Neural progenitor cell (in vitro differentiated cells): Measurements from ENCODE around the gene PARVG.

Experiments used
- EZH2 ChIP-seq: fragments of 200-600 bp; sonication (generic); IDR thresholded peaks from 2 replicates; pipeline ENCODE4 v1.6.1; 2017; ENCODE audit warnings: antibody characterized with exemption, mild to moderate bottlenecking, moderate library complexity
- EZH2phosphoT487 ChIP-seq: fragments of 200-600 bp; sonication (generic); IDR thresholded peaks from 2 replicates; pipeline ENCODE4 v1.6.1; 2017; ENCODE audit warnings: antibody characterized with exemption
- TF ChIP-seq, protein P1 (sequence below): fragments of 200-600 bp; sonication (generic); IDR thresholded peaks from 2 replicates; pipeline ENCODE4 v1.5.1; 2017; ENCODE audit warnings: antibody characterized with exemption, mild to moderate bottlenecking

DNA sequence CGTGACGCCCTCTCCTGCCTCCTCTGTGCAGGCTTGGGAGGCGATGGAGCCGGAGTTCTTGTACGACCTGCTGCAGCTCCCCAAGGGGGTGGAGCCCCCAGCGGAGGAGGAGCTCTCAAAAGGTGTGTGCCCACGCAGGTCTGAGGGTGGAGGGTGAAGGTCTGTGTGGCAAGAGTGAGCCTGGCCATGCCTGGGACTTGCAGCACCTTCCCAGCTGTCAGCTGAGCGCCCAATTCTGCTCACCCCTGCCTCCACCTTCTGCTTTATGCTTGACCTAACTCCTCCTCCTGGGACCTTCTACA, 2.5 kb downstream of the PARVG start:
- TF ChIP-seq, protein P1, sequence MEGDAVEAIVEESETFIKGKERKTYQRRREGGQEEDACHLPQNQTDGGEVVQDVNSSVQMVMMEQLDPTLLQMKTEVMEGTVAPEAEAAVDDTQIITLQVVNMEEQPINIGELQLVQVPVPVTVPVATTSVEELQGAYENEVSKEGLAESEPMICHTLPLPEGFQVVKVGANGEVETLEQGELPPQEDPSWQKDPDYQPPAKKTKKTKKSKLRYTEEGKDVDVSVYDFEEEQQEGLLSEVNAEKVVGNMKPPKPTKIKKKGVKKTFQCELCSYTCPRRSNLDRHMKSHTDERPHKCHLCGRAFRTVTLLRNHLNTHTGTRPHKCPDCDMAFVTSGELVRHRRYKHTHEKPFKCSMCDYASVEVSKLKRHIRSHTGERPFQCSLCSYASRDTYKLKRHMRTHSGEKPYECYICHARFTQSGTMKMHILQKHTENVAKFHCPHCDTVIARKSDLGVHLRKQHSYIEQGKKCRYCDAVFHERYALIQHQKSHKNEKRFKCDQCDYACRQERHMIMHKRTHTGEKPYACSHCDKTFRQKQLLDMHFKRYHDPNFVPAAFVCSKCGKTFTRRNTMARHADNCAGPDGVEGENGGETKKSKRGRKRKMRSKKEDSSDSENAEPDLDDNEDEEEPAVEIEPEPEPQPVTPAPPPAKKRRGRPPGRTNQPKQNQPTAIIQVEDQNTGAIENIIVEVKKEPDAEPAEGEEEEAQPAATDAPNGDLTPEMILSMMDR: no peak
- no peak for TF ChIP-seq EZH2
- no peak for TF ChIP-seq EZH2phosphoT487
